ENCODE data around the gene MED22.
A peak's percentile ranks its signal among the peaks of the same experiment; 100 is the strongest.
"Not testable (repeated sequence)": the region's sequence is repeated elsewhere in the genome, so short reads cannot be mapped to it uniquely, and the experiment has no call there.

MED22 gene

DNA sequence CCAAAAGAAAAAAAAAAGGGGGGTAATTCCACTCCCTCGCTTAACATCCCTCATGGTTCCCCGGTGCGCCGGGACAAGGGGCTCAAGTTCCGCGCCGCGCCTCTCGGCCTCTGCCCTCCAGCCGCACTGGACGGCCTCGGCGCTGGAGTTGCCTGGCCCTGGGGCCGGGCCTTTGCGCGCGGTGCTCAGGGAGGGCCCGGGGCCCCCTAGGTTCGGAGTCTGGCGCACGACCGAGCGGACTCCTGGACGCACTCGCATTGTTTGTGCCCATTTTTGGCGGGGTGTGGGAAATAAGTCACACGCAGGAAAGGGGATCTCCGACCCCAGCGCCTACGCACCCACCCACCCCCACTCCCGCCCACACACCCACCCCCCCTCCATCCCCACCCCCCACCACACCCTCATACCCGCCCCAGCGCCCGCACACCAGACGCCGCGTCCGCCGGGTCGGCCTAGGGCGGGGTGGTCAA is 381 bp downstream of the MED22 start:
- in situ Hi-C loops (cut with HindIII; ENCODE audit: low pct_unique_long_range_greater_than_20kb, low sequenced_read_pairs), result no loop called here

DNA sequence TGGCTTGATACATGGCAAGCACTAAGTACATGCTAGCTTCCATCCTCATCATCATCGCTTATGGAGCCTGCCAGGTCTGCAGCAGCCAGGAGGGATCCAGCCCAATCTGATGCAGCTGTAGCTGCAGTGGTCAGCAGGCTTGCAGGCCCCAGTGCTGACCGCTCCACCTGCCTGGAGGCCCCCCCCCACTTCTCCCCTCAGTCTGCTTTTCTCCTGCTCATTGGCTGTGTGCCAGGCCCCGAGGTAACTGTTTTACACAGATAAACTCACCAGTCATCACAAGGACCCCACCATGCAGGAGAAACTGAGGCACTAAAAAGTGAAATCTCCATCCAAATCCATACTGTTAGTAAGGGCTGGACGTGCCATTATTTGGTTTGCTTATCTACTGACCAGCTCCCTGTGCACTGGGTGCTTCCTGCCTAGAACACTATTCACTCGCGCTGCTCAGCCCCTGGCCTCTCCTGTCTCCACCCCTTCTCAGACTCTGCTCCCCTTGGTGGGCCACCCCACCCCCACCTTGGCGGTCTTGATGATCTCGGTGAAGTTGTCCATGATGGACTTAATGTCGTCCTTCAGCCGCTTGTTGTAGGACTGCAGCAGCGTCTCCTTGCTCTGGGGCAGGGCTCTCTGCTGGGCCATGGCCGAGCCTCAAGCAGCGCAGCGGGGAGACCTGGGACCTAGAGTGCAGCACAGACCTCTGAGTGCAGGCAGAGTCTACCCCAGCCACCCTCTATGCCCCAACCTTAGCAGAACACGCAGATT is 1.7 kb downstream of the MED22 start:
- in situ Hi-C loops (cut with HindIII; ENCODE audit: low pct_unique_long_range_greater_than_20kb, low sequenced_read_pairs), result no loop called here
- no peak for TF ChIP-seq JUND (IDR thresholded peaks at IDR 0.05; ENCODE audit: low read depth)
- no peak for DNase-seq (ENCODE audit: low read depth in 1 of 2, low spot score in 1 of 2)

More for the DNA sequence above, 381 bp downstream of the MED22 start:
- peak; percentile 54 to 60 for DNase-seq (ENCODE audit: low read depth in 1 of 2, low spot score in 1 of 2)
- no peak for TF ChIP-seq JUND (IDR thresholded peaks at IDR 0.05; ENCODE audit: low read depth)

DNA sequence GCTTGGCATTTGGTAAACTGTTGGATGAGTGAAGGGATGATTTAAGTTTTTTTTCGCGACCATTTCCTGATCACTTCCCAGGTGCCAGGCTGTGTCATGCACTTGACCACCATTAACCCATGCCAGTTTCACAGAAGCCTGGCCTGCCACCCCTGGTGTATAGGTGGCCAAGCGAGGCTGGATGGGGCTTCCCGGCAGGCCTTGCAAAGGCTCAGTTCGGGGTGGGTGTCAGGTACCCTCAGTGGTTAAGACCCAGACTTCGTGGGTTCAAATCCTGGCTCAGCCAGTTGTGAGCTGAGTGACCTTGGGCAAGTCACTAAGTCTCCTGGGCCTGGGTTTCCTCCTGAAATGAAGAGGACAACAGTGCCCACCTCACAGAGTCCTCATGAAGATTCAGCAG is 2.3 kb downstream of the MED22 start:
- no peak for TF ChIP-seq JUND (IDR thresholded peaks at IDR 0.05; ENCODE audit: low read depth)
- in situ Hi-C loops (cut with HindIII; ENCODE audit: low pct_unique_long_range_greater_than_20kb, low sequenced_read_pairs), result no loop called here
- no peak for DNase-seq (ENCODE audit: low read depth in 1 of 2, low spot score in 1 of 2)

DNA sequence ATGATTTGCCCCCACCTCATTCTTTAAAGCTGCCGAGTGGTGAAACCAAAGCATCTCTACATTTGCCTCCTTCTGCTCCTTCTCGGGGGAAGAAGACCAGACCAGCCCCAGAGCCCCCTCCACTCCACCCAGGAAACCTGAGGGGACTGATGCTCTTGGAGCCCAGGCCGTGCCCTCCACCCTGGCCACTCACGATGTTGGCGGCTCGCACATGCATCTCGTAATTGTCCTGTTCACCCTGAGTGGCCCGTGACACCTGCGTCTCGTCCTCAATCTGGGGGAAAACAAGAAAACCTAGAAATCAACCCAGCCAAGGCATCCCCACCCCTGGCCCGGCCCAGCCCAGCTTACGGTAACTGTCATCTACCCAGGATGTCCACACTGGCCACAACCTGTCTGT is 3.0 kb downstream of the MED22 start:
- DNase-seq (ENCODE audit: low read depth in 1 of 2, low spot score in 1 of 2), result no peak
- in situ Hi-C loops (cut with HindIII; ENCODE audit: low pct_unique_long_range_greater_than_20kb, low sequenced_read_pairs), result no loop called here
- no peak for TF ChIP-seq JUND (IDR thresholded peaks at IDR 0.05; ENCODE audit: low read depth)

DNA sequence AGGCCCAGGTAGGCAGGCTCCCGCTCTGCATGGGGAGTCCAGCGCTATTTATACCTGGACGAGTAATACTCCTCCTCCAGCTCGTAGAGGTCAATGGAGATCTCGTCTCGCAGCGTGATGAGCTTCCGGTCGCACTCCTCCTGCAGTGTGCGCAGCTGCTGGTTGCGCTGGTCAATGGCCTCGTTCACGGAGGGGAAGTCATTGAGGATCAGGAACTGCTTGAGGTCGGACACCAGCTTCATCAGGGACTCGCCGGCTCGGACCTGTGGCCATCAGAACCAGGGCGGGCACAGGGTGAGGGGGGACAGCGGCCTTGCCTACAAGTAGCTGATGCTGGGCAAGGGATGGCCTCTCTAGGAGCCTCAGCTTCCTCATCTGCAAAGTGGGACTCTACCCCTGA is 3.9 kb downstream of the MED22 start:
- TF ChIP-seq JUND (IDR thresholded peaks at IDR 0.05; ENCODE audit: low read depth), result no peak
- no peak for DNase-seq (ENCODE audit: low read depth in 1 of 2, low spot score in 1 of 2)
- in situ Hi-C loops (cut with HindIII; ENCODE audit: low pct_unique_long_range_greater_than_20kb, low sequenced_read_pairs), result no loop called here

DNA sequence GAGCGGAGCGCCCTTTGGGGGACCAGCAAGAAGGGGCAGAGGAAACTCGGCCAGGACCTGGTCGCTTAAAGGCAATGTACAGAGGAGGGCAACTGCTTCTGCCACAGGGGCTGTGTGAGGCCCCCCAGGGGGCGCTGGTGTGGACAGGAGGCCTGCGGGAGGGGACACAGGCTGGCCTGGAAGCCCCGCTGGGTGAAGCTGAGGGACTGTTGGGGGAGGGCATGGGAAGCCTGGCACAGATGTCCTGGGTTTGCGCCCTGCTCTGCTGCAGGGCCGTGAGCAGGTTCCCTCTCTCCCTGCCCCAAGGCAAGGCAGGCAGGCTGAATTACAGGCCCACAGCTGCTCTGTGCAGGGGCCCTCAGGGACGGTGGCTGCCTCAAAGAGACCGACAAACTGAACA is 5.4 kb downstream of the MED22 start:
- TF ChIP-seq JUND (IDR thresholded peaks at IDR 0.05; ENCODE audit: low read depth), result no peak
- in situ Hi-C loops (cut with HindIII; ENCODE audit: low pct_unique_long_range_greater_than_20kb, low sequenced_read_pairs), result no loop called here
- no peak for DNase-seq (ENCODE audit: low read depth in 1 of 2, low spot score in 1 of 2)

DNA sequence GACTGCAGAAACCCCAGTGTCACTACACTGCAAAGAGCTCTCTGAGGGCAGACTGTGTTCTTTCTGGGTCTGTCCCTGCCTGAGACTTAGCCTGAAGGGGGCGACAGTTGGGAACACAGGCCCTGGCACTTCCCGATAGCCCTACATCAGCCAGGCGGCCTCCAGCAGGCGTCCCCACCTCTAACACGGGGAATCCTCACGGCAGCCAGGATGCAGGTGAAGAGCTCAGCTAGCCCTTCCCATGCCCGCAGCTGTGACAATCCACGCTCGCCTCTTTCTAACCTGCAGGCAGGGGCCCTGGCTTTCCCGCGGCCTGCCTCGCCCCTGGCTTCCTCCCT is 5.9 kb downstream of the MED22 start:
- in situ Hi-C loops (cut with HindIII; ENCODE audit: low pct_unique_long_range_greater_than_20kb, low sequenced_read_pairs), result no loop called here
- TF ChIP-seq JUND (IDR thresholded peaks at IDR 0.05; ENCODE audit: low read depth), result no peak
- no peak for DNase-seq (ENCODE audit: low read depth in 1 of 2, low spot score in 1 of 2)

DNA sequence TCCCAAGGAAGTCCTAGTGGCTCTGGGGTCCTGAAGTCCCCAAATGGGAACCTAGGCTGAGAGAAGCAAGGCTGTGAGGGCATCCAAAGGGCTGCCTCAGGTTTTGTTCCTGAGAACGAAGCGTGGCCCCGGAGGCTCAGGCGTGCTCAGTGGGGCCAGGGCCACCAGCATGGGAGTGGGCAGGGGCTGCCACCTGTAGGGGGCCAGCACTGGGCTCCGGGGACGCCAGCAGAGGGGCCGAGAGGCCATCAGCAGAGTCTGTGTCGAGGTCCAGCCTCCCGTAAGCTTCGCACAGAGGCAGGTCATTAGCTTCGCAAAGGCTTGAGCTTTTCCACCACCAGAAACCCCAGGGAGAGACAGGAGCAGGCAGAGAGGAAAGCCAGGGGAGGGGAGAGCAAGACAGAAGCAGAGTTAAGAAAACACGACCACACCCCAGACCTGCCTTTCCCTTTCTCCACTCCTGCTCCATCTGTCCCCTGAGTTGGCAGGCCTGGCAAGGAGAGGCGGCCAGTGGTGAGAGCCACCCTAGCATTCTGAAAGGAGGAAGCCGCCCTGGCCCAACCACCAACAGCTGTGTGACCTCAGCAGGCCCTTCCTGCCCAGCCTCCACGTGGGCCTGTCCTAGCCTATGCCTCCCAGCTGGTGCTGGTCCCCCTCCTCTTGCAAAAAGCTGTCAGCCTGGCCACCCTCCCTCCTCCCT is 6.4 kb downstream of the MED22 start:
- DNase-seq (ENCODE audit: low read depth in 1 of 2, low spot score in 1 of 2), result no peak
- in situ Hi-C loops (cut with HindIII; ENCODE audit: low pct_unique_long_range_greater_than_20kb, low sequenced_read_pairs), result no loop called here

DNA sequence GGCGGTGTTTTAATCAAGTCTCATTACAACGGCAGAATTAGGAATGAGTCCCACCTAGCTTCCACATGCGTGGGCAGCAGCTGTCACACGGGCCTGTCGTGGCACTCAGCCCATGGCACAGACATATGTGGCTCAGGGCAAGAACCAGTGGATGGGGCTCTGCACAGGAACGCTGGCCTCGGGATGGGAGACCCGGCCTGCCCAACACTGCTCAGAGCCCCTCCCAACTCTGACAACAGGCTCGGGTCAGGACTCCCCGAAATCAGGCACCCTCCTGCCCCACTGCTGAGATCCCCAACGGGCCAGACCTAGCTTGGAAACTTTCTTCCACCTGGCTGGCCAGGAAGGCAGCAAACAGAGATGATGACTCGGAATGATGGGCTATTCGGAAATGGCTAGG is 7.0 kb downstream of the MED22 start:
- TF ChIP-seq JUND (IDR thresholded peaks at IDR 0.05; ENCODE audit: low read depth), result no peak
- in situ Hi-C loops (cut with HindIII; ENCODE audit: low pct_unique_long_range_greater_than_20kb, low sequenced_read_pairs), result no loop called here
- no peak for DNase-seq (ENCODE audit: low read depth in 1 of 2, low spot score in 1 of 2)

More for the DNA sequence above, 6.4 kb downstream of the MED22 start:
- TF ChIP-seq JUND (IDR thresholded peaks at IDR 0.05; ENCODE audit: low read depth), result no peak

DNA sequence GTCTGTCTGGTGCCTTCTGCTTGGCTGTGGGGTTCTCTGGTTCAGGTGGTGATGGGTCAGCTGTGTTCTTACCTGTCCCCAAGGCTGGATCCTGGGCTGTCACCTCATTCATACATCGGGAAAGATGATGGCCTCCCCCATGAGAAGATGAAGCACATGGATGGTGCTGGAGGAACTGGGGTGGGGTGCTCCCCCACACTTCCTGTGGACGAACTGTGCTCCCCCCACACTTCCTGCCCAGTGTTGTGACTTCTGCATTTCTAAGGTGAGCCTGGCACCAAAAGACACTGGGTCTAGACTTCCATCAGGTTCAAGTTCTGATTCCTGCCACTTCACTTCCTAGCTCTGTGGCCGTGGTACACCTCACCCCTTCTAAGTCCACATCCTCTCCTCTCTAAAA is 7.7 kb downstream of the MED22 start:
- in situ Hi-C loops (cut with HindIII; ENCODE audit: low pct_unique_long_range_greater_than_20kb, low sequenced_read_pairs), result no loop called here
- no peak for DNase-seq (ENCODE audit: low read depth in 1 of 2, low spot score in 1 of 2)
- TF ChIP-seq JUND (IDR thresholded peaks at IDR 0.05; ENCODE audit: low read depth), result no peak

DNA sequence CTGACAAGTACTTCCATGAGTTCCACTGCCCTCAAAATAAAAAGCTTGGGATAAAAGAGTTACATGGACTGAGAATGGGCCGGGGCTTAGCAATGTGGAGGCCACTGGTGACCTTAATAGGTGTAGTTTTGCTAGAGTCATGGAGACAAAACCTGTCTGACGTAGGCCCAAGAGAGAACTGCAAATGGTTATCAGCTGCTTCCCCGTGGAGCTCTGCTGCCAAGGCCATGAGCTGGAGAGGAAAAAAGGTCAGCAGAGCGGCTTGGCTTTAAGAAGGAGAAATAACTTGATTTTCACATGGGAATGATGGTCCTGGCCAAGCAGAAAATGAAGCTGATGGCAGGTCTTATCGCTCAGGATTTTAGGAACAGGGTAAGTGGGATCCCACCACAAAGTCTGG is 8.3 kb downstream of the MED22 start:
- DNase-seq (ENCODE audit: low read depth in 1 of 2, low spot score in 1 of 2), result no peak
- in situ Hi-C loops (cut with HindIII; ENCODE audit: low pct_unique_long_range_greater_than_20kb, low sequenced_read_pairs), result no loop called here
- TF ChIP-seq JUND (IDR thresholded peaks at IDR 0.05; ENCODE audit: low read depth), result no peak

DNA sequence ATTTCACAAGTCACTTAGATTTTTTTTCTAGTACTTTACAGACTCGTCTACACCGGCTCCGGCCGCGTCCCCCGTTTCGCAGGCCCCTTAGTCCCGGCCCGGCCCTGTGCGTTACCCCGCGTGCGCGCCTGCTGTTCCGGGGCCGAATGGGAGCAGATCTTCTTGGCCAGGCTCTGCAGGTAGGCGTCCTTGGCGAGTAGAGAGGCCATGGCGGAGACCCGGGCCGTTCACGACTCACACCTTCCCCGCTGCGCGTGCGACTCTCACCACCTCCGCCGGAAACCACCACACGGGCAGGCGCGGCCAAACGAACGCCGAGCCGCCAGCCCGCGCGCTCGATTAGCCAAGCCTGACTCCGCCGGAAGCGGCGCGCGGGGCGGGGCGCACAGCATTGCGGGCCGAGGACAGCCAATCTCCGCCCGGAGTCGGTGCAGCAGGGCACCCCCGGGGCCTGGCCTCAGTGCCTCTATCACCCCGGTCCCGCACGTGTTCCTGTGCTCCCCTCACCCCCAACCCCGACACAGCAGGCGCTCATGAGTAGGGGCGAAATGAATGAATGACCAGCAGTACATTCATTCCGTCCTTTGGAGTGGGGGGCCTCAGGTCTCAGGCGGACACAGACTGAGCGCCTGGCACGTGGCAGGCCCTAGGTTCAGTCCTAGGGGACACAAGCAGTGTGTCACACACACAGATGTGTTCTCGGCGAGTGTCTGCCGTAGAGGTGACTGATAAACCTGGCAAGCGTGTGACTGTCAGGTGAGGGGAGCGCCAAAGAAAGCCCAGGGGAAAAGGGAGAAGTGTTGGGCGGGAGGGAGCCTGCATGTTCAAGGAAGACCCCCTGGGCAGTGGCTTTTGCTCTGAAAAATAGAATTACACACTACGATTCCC is 11.8 kb downstream of the MED22 start, which contains the start of gene SURF6:
TSS of gene SURF6 (minus strand) at position 265 of the 888 bp plus-strand sequence. CDS start at position 209, 56 bp downstream.
- peak; percentile 85 to 96 for DNase-seq (ENCODE audit: low read depth in 1 of 2, low spot score in 1 of 2)
- in situ Hi-C loops (cut with HindIII; ENCODE audit: low pct_unique_long_range_greater_than_20kb, low sequenced_read_pairs), result no loop called here
- no peak for TF ChIP-seq JUND (IDR thresholded peaks at IDR 0.05; ENCODE audit: low read depth)

DNA sequence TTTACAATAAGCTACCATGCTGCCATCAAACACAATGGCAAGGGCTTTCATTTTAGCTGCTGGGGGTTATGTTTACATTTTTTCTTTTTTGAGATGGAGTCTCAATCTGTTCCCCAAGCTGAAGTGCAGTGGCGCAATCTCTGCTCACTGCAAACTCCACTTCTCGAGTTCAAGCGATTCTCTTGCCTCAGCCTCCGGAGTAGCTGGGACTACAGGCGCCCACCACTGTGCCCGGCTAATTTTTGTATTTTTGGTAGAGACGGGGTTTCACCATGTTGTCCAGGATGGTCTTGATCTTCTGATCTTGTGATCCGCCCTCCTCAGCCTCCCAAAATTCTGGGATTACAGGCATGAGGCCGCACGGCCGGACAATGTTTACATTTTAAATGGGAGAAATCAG is 13.0 kb downstream of the MED22 start:
- in situ Hi-C loops (cut with HindIII; ENCODE audit: low pct_unique_long_range_greater_than_20kb, low sequenced_read_pairs); DNase-seq (ENCODE audit: low read depth in 1 of 2, low spot score in 1 of 2): not testable (repeated sequence)

Data from T47D (cell line).